GM18909 (cell line): Measurements from ENCODE around the gene DKK3.

Experiments used
- ATAC-seq: cut with Tn5 transposase; IDR thresholded peaks from one replicate; pipeline ENCODE4 v1.9.1; 2021; ENCODE audit warnings: mild to moderate bottlenecking; ENCODE audit not compliant: unreplicated experiment, poor library complexity

DKK3 gene

GRCh38 chr11:12031856-12032544 is 23.6 kb upstream of the DKK3 start:
- ATAC-seq, result no peak

GRCh38 chr11:12029738-12030363 is 21.4 kb upstream of the DKK3 start:
- no peak for ATAC-seq

- ATAC-seq, result no peak
Measured at GRCh38 chr11:12029119-12029518, 20.7 kb upstream of the DKK3 start.

- no peak for ATAC-seq
Measured at GRCh38 chr11:12028303-12028702, 19.9 kb upstream of the DKK3 start.

DNA sequence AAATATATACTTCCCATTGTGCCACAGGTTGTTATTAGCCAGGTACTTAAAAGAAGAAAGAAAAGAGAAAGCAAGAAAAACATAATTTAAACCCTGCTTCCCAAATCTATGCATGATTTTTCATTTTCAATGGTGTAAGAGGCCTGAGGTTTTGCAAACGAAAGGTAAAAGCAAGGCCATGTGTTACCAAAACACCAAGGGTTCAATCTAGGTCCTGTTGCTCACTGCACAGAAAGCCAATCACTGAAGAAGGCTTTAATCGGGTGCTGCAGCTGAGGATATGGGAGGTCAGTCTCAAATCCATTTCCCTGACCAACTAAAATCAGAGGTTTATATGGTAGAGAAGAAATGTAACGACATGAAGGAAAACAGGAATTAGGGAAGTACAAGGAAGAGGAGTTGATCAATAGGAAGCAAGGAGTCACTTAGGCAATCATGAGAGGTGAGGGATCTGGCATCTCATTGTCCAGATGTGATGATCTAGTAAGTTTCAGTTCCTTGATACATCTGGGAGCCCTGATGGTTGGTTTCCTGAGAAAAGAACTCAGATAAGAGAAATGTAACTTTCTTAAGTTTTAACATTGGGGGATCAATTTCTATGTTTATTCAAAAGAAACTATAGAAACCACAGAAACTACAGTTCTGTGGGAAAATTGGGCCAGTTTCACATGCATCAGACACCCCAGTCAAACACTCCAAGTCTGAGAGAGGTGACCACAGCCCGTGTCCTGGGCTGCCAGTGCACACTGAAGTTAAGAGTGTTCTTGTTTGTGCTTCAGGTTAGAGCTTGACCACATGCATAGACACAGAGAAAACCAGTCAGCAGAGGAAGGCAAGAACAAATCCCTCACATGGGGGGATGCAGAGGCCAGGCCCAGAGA is 18.1 kb upstream of the DKK3 start:
- peak; percentile 60 for ATAC-seq

- ATAC-seq, result no peak
Measured at GRCh38 chr11:12024254-12024926, 16.0 kb upstream of the DKK3 start.

DNA sequence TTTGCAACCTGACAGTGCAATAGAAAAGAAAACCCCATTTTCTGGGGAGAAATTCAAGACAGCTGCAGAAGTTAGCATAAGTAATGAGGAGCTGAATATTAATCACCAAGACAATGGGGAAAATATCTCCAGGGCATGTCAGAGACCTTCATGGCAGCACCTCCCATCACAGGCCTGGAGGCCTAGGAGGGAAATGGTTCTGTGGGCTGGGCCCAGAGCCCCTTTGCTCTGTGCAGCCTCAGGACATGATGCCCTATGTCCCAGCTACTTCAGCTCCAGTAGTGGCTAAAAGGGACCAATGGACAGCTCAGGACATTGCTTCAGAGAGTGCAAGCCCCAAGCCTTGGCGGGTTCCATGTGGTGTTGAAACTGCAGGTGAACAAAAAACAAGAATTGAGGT is 14.6 kb upstream of the DKK3 start:
- no peak for ATAC-seq

DNA sequence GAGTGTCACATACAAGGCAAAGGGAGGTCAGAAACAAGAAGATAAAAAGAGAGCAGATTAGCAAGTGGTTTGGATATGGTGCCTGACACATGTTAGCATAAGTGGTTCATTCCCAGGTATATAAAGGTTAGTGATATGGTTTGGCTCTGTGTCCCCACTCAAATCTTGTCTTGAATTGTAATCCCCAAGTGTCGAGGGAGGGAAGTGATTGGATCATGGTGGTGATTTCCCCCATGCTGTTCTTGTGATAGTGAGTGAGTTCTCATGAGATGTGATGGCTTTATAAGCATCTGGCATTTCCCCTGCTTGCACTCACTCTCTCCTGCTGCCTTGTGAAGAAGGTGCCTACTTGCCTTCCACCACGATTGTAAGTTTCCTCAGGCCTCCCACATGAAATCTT is 12.1 kb upstream of the DKK3 start:
- no peak for ATAC-seq

- no peak for ATAC-seq
Measured at GRCh38 chr11:12019866-12020416, 11.5 kb upstream of the DKK3 start.

DNA sequence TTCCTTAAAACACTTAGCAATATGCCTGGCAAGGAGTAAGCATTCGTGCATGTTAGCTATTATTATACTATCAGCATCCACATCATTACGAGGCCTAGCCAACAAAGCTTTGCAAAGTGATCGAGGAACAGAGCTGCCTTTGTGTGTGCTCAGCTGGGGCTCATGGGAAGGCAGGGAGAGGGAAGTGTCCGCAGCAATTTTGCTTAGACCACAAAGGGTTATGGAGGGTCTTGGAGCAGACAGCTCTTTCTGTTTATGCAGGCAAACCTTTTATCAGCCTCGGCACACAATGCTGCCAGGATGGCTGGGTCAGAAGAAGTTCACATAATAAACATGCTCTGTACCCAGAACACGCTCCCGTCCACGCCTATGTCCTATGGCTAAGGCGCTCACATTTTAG is 10.9 kb upstream of the DKK3 start:
- no peak for ATAC-seq

GRCh38 chr11:12017865-12018453 is 9.5 kb upstream of the DKK3 start:
- no peak for ATAC-seq

DNA sequence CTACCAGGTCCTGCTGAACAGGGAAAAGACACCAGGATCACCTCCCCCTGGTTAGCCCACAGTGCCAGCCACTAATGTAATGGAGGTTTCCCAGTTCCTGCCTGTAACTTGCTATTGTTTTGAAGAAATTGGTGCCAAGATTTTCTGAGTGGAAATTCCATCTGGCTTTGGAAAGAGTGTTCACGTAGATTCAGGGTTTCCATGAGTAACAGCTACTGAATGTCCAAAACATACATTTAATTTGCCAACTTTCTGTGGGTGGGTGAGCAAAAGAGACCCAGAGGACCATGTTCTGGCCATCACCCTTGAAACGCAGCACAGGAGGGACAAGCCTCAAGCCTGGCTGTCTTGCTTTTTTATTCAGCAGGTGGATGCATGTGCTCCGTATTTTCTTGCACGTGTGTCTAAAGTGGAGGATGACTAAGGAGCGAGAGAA is 8.8 kb upstream of the DKK3 start:
- ATAC-seq, result no peak

DNA sequence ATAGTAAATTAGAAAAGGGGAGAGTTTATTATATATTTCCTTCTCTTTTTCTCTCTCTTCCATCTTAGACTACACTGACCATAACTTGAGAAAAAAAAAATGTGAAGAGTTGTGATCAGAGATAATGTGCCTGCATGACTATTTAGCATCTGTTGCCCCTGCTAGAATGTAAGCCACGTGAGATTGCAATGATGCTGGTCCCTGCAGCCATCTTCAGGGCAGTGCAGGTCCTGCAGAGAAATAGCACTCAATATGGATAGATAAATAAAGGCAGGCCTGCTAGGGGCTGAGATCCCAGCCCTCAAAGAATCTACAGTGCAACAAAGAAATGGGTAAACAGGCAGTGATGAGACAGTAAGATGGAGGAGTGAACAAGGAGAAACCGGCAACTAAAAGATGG is 7.8 kb upstream of the DKK3 start:
- ATAC-seq, result no peak

GRCh38 chr11:12015486-12015885 is 7.1 kb upstream of the DKK3 start:
- ATAC-seq, result no peak

GRCh38 chr11:12013781-12014180 is 5.4 kb upstream of the DKK3 start:
- no peak for ATAC-seq

DNA sequence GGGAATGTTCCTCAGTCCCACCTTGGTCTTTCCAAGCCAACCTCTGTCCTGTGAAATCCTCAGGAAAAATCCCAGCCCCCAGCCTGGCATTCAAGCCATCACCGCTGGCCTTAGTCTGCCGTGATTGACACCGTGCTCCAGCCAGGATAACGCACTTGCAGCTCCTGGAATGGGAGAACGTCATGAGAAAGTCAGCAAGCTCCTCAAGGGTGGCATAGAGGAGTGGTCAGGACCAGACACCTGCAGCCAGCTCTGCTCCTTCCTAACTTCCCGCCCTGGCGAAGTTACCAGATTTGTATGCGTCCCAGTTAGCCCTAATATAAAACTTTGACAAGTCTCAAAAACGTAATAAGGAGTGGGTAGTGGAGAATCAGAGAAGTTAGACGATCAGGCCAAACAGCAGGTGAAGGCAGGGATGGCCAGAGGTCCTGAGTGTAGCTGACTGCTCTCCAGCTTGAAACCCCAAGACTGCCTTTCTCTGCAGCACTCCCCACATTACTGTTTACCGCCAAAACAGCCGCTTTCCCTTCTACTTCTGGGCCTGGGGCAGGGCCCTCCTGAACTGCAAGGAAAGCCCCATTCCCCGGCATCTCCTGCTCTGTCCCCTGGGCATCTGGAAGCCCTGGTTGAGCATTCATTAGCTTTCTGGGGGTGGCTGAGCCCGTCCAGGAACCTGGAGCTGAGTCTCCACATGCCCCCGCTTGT is 1.3 kb upstream of the DKK3 start:
- ATAC-seq, result no peak

DNA sequence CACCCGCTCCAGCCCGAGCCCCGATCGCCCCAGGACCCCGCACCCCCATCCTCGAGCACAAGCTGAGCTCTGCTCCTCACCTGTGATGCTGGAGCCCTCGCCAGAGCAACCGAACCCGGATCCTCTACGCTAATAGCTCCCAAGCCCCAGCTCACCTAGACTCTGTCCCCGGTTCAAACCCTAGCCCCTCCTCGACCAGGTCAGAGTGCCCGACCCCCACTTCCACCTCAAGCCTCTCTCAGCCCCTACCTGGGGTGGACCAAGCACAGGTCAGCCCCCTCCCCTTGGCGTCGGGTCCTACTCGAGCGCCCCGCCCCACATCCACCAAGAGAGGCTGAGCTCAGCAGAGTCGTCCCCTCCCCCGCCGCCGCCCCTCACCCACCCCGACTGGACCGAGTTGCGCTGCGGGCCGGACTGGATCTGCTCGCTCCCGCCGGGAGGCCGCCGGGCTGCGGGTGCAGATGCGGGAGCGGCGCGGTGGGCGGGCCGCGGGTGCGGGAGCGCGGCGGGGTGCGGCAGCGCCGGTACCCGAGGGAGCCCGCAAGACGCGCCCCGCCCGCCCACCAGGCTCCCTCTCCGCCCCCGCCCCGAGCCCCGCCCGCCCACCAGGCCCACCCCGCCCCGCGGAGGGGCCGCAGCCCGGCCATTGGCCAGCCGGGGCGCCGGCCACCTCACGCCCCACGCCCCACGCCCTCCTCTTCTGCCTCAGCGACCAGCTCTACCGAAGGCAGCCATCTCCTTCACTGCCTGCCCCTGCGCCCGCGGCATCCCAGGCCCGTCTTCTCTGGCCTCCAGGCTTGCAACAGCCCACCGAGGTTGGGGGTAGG is 577 bp upstream of the DKK3 start:
- ATAC-seq, result no peak

DNA sequence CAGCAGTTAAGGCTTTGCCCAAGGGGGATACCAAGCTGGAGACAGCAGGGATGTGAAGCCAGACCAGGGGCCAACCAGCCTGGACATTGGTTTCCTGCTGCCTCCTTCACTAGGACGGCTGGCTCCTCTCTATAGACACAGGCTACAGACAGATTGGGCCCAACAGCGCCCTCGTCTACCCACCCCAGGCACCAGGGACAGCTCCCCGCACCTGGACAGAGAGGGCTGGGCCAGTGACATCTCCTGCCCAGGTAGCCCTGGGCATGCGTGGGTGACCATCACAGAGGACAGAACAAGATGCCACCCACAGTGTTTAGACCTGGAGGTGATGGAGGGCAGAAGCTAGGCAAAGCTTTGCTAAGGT is 1.2 kb downstream of the DKK3 start:
- no peak for ATAC-seq
